GM18498 (cell line): ENCODE results near the gene PPP1R18.
"Not testable (repeated sequence)": the region's sequence is repeated elsewhere in the genome, so short reads cannot be mapped to it uniquely, and the experiment has no call there.

Experiments
- ATAC-seq: cut with Tn5 transposase; IDR thresholded peaks from one replicate; pipeline ENCODE4 v1.9.1; 2021; ENCODE audit warnings: mild to moderate bottlenecking, moderate library complexity; ENCODE audit not compliant: unreplicated experiment

PPP1R18 gene

GRCh38 chr6:30686009-30686907, at the start of gene PPP1R18:
PPP1R18 (minus strand) TSS chr6:30686645; CDS start chr6:30686018, 627 bp downstream.
- ATAC-seq: peak; percentile 27

DNA sequence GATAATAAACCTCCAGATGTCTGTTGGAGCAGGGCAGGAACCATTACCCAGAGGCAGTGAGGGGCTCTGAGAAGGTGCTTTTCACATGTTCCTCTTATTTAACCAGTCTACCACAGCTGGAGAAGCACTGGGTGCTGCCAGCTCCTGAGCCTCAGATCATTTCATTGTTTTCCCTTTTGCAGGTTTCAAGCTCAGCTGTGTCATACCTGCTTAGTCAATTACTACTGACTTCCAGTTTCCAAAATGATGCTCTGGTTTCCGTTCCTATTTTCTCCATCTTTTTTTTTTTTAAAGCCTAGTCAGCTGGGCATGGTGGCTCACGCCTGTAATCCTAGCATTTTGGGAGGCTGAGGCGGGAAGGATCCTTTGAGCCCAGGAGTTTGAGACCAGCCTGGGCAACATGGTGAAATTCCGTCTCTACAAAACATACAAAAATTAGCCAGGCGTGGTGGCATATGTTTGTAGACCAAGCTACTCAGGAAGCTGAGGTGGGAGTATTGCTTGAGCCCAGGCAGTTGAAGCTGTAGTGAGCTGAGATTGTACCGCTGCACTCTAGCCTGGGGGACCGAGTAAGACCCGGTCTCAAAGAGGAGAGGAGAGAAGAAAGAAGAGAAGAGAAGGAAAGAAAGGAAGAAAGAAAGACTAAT, 49.3 kb upstream of the PPP1R18 start:
- ATAC-seq: no peak

DNA sequence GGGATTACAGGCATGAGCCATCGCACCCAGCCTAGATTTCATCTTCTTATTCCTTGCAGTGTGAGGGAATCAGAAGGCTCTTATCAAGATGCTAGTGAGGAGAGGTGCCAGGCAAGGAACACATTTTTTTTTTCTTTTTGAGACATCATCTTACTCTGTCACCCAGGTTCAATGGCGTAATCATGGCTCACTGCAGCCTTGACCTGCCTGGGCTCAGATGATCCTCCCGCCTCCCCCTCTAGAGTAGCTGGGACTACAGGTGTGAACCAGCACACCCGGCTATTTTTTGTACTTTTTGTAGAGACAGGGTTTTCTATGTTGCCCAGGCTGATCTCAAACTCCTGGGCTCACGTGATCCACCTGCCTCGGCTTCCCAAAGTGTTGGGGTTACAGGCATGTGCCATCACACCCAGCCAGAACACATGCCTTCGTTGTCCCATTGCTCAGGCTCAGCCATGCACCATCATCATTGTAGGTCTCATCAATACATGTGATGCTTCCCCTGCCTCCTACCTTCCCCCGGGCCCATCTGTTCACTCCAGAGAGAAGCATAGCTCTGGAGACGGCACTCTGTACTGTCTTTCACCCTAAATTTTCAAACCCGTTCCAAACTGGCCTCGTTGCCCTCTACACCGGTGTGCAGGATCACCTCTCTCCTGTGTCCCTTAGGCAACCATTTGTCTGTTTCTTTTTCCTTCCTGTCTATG, 45.9 kb upstream of the PPP1R18 start:
- no peak for ATAC-seq

DNA sequence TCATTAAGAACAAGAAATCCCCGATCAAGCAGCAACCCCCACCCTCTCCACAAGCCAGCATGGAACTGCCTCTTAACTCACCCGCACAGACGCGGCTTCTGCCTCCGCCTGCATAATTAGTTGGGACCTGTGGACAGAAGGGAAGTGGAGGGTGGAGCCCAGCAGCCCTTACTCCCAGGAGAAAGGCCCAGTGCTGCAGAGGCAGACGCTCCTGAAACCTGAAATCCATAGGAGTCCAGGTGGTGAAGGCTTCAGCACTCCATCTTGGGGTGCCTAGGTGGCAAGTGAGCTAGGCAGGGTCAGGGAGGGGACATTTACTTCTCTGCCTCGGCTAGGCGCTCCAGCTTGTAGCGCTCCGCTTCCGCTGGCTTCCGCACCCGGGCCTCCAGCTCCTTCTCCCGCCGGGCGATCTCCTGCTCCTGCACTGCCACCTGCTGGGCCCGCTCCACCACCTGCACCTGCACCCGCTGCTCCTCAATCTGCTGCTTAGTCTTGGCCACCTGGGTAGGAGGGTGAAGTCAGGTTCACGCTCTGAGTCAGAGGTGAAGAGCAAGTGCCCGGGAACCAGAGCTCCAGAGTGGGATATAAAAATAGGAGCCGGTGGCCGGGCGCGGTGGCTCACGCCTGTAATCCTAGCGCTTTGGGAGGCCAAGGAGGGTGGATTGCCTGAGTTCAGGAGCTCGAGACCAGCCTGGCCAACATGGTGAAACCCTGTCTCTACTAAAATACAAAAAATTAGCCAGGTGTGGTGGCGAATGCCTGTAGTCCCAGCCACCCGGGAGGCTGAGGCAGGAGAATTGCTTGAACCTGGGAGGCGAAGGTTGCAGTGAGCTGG, 44.4 kb upstream of the PPP1R18 start:
- ATAC-seq: peak; percentile 53

GRCh38 chr6:30727920-30728553, 41.6 kb upstream of the PPP1R18 start:
- no peak for ATAC-seq

DNA sequence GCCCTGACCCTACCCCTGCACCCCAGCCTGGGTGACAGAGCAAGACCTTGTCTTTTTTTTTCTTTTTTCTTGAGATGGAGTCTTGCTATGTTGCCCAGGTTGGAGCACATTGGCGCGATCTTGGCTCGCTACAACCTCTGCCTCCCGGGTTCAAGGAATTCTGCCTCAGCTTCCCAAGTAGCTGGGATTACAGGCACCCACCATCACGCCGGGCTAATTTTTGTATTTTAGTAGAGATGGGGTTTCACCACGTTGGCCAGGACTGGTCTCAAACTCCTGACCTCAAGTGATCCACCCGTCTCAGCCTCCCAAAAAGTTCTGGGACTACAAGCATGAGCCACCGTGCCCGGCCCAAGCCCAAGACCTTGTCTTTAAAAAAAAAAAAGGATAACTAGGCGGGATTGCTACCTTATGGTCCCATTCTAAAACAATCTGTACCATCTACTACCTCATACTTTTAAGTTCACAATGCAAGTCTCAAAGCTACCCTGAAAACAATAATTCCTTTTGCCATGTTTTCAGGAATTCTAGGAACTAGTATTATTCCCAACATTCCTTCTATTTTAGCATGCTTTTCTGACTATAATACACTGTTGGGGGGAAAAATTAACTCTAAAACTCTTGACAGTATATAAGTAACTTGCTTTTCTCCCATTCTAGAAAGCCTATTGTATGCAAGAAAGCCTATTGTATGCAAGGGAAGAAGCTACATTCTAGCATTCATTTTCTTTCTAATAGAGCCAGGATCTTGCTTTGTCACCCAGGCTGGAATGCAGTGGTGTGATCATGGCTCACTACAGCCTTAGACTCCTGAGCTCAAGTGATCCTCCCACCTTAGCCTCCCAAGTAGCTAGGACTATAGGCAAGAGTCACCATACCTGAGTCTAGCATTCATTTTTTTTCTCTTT, 40.3 kb upstream of the PPP1R18 start:
- ATAC-seq: no peak

- ATAC-seq: no peak
Measured at GRCh38 chr6:30725713-30726505, 39.5 kb upstream of the PPP1R18 start.

DNA sequence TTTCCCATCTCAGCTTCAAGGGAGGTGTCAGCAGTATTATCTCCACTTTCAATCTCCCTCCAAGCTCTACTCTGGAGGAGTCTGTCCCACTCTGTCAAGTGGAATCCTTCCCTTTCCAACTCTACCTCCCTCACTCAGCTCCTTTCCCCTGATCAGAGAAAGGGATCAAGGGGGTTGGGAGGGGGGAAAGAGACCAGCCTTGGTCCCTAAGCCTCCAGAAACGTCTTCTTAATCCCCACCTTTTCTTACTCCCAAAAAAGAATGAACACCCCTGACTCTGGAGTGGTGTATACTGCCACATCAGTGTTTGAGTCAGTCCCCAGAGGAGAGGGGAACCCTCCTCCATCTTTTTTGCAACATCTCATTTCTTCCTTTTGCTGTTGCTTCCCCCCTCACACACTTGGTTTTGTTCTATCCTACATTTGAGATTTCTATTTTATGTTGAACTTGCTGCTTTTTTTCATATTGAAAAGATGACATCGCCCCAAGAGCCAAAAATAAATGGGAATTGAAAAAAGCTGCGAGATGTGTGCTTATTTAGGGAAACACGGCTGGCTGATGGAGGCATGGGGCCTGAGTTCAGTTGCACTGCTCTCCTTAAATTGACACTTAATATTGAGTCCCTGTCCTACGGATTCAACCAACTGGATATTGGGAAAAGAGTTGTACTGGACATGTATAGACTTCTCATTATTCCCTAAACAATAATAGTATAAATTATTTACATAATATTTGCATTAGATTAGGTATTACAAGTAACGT, 38.6 kb upstream of the PPP1R18 start:
- ATAC-seq: no peak

DNA sequence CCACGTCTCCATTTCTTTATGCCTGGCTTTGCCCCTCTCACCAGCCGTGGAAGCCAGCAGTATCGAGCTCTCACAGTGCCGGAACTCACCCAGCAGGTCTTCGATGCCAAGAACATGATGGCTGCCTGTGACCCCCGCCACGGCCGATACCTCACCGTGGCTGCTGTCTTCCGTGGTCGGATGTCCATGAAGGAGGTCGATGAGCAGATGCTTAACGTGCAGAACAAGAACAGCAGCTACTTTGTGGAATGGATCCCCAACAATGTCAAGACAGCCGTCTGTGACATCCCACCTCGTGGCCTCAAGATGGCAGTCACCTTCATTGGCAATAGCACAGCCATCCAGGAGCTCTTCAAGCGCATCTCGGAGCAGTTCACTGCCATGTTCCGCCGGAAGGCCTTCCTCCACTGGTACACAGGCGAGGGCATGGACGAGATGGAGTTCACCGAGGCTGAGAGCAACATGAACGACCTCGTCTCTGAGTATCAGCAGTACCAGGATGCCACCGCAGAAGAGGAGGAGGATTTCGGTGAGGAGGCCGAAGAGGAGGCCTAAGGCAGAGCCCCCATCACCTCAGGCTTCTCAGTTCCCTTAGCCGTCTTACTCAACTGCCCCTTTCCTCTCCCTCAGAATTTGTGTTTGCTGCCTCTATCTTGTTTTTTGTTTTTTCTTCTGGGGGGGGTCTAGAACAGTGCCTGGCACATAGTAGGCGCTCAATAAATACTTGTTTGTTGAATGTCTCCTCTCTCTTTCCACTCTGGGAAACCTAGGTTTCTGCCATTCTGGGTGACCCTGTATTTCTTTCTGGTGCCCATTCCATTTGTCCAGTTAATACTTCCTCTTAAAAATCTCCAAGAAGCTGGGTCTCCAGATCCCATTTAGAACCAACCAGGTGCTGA, 37.6 kb upstream of the PPP1R18 start:
- ATAC-seq: not testable (repeated sequence)

GRCh38 chr6:30723159-30723842, 36.9 kb upstream of the PPP1R18 start:
- not testable (repeated sequence) for ATAC-seq

- ATAC-seq: no peak
Measured at GRCh38 chr6:30722280-30723112, 36.1 kb upstream of the PPP1R18 start.

GRCh38 chr6:30722025-30722279, 35.5 kb upstream of the PPP1R18 start:
- ATAC-seq: not testable (repeated sequence)

DNA sequence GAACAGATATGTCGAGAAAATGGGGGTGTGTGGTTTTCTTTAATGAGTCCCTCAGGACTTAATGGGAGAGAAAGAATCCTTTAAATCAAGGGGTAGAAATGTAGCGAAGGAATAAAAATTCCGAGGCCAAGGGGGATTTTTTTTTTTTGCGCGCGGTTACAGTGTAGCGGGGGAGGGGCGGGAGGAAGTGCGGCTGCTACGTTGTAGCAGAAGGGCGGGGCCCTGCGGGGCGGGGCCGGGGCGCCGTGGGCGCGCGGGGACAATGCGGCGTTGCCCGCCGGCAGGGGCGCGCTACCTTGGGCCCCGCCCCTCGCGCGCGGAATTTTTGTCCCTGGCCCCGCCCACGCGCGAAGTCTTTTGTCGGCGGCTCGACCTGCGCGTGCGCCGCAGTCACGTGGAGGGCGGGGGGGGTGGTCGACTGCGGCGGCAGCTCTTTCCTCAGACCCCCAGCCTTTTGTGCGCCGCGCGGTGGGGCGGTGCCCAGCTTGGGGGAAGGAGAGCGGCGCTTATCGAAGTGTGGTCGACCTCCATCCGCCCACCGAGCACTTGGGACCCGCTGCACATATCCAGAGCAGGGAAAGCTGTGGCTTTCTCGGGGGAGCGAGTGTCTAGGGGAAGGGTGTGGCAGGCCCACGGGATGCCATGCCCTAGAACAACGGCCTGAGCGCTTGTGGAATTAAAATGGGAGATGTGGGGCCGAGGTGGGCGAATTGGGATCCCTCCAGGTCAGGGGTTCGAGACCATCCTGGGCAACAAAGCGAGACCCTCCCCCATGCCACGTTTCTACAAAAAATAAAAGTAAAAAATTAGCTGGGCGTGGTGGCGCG, 35.0 kb upstream of the PPP1R18 start:
- ATAC-seq: peak; percentile 32

DNA sequence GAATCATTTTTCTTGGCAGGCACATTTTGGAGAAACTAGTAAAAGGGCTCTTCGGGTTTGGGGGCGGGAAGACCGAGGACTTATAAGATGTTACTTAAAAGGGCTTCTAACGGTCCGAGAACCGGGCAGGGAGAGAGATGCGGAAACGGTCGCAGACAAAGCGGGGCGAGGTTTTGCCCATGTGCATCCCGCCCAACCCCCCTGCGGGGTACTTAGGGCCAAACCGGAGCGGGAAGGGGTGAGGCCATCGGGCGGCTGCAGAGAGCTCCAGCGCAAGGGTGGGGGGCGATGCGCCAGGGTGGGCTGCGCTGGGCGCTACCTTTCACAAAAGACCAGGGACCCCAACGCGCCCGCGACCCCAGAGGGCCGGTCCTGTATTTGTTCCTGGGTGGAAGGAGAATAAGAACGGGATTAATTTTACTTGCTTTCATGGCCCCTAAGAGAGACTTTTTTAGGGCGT, 34.3 kb upstream of the PPP1R18 start:
- ATAC-seq: no peak
